ENCODE data around the gene CDH1.

DNA sequence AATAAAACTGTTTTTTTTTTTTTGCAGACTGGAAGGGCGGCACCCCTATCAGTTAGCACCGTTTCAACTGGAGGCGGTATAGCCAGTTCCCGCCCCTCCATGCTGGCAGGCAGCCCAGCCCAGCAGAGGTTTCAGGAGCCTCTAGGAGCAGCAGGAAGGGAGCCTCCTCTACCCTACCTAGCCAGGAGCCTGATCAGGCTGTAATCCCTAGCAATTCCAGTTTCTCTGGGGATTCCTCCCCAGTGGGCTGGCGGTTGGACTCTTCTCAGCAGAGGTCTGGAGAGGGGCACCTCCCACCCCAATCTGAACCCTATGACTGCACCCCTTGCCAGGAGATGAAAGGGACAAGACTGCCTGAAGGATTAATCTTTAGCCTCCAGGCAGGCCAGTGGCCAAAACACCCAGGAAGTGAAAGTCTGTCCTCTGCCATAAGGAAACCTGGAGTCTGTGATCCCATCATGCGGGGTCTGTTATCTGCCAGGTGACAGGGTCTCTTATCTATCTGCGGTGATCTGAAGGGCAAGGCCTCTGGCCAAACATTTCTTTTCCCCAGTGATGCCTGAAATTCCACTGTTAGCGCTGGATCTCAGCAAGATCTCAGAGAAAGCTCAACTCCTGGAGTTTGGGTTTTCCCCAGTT is 4.9 kb upstream of the CDH1 start:
- TF ChIP-seq, protein P1, sequence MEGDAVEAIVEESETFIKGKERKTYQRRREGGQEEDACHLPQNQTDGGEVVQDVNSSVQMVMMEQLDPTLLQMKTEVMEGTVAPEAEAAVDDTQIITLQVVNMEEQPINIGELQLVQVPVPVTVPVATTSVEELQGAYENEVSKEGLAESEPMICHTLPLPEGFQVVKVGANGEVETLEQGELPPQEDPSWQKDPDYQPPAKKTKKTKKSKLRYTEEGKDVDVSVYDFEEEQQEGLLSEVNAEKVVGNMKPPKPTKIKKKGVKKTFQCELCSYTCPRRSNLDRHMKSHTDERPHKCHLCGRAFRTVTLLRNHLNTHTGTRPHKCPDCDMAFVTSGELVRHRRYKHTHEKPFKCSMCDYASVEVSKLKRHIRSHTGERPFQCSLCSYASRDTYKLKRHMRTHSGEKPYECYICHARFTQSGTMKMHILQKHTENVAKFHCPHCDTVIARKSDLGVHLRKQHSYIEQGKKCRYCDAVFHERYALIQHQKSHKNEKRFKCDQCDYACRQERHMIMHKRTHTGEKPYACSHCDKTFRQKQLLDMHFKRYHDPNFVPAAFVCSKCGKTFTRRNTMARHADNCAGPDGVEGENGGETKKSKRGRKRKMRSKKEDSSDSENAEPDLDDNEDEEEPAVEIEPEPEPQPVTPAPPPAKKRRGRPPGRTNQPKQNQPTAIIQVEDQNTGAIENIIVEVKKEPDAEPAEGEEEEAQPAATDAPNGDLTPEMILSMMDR (IDR thresholded peaks at IDR 0.05) = no peak
- no peak for TF ChIP-seq POLR2AphosphoS5 (IDR thresholded peaks at IDR 0.05; ENCODE audit: low read depth, low read length)

Measured in Panc1 (cell line).